GM18907 (cell line): ENCODE measurements around the gene POU2F1.

ENCODE experiments used
- ATAC-seq: cut with Tn5 transposase; IDR thresholded peaks from one replicate; pipeline ENCODE4 v1.9.1; 2021; ENCODE audit warnings: mild to moderate bottlenecking, moderate library complexity; ENCODE audit not compliant: unreplicated experiment

Gene POU2F1

DNA sequence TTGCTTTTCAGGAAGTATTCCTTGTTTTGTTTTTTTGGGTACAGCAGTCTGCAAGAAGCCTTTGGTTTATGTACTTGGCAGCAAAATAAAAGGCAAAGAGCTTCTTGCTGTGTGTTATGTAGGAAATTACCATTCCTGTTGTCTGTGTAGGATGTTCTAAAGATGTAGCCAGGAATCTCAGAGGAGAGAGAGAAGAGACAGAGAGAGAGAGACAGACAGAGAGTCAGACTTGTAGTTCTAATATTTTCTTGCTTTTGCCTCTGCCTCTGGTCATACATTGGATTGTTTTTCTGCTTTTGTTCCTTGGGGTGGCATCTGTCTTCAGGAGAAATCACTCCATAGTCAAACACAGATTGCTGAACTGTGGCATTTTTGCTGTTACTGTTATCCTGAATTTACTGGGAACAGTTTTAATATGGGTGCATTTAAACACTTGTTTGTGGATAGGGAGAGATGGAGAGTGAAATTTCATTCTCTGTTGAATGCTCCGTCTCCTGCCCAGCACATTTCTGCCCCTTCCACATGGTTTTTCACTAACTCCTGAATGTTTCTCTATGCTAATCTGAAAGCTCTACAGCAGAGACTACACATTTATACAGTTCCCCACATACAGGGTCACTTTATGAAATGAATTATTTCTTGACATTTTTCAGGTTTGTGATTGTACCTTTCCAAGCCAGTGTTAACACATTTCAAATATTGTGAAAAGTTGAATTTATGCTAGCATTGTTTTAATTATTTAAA, 49.8 kb downstream of the POU2F1 start:
- ATAC-seq = no peak

DNA sequence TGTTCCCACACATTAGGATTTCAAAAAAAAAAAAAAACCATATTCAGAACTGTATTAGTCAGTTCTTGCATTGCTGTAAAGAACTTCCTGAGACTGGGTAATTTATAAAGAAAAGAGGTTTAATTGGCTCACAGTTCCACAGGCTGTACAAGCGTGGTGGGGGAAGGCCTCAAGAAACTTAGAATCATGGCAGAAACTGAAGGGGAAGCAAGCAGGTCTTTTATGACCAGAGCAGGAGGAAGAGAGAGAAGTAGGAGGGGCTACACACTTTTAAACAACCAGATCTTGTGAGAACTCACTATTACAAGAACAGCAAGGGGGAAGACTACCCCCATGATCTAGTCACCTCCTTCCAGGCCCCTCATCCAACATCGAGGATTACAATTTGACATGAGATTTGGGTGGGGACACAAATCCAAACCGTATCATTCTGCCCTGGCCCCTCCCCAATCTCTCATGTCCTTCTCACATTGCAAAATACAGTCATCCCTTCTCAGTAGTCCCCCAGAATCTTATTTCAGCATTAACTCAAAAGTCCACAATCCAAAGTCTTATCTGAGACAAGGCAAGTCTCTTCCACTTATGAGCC, 51.8 kb downstream of the POU2F1 start:
- no peak for ATAC-seq

DNA sequence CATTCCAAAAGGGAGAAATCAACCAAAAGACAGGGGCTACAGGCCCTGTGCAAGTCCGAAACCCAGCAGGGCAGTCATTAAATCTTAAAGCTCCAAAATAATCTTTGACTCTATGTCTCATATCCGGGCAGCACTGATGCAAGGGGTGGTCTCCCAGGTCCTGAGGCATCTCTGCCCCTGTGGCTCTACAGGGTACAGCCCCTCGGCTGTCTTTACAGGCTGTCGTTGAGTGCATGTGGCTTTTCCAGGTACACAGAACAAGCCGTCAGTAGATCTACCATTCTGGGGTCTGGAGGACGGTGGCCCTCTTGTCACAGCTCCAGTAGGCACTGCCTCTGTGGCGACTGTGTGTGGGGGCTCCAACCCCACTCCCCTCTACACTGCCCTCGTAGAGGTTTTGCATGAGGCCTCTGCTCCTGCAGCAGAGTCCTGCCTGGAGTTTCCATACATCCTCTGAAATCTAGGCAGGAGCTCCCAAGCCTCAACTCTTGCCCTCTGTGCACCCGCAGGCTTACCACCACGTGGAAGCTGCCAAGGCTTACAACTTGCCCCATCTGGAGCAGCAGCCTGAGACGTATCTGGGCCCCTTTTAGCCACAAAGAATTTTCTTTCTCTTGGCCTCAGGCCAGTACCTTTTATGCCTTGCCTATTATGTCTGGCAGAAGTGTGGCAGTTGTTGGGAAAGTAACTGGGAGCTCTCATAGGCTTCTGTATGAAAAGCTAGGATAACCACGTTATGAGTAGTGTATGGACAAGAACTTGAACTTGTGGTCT, 52.5 kb downstream of the POU2F1 start:
- no peak for ATAC-seq

DNA sequence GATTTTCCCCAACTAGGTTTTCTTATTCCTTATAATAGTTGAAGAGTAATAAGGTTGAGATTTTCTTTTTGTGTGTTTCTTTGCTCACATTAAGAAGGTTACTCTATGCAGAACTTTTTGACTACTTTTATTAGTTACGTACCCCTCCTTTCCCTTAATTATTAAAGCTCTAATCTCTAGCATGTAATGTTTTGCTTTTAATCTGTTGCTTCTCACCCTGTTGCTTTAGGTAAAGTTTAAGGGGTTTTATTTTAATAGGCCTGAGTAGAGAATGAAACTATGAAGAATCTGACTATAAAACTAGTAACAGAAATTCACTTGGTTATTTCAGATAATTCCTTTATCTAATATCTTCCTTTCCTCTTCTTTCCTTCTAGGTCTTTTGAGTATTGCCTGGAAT, 53.4 kb downstream of the POU2F1 start:
- no peak for ATAC-seq

DNA sequence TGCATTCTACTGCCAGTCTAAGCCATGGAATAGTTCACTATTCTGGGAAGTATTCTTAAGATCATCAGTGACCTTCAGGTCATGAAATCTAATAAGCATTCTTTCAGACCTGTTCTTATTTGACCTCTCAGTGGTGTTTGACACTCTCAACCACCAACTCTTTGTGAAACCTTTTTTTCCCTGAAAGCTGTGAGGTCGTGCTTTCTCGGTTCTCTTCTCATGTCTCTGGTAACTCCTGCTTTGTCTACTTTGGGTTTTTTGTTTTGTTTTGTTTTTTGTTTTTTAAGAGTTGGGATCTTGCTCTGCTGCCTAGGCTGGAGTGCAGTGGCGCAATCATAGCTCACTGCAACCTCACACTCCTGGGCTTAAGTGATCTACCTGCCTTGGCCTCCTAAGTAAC, 56.3 kb downstream of the POU2F1 start:
- ATAC-seq = peak; percentile 77

DNA sequence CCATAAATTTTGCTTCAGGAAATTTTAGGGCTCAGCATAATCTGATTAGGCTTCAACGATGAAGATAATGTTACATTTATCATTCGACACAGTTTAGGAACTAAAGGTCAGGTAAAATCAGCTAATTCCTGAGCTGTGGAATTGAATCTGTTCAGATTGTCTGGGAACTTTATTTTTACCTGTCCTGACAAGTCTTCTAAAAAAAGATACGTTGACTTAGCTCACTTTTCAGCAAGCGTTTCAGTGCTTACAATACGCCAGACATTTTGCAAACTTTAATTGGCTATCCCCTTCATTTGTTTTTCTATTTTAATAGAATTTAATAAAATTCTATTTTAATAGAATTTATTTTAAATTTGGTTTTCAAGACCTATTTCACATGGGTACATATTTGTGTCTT, 57.8 kb downstream of the POU2F1 start:
- ATAC-seq = no peak

DNA sequence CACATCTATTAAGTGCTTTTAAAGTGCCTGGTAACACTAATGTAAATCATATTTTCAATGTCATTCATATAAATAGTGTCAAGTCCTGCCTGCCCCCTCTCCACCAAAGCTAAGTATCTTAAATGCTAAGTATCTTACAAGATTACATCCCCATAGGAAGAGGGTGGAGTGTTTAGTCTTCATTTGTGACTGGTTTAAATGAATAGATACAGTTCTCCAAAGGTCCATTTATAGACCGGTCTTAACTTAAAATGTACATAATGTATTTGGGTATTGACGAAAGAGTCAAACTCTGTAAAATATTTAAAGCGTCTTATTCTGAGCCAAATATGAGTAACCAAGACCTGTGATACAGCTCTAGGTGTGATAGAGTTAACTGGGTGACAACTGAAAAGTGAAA, 60.2 kb downstream of the POU2F1 start:
- ATAC-seq = no peak

DNA sequence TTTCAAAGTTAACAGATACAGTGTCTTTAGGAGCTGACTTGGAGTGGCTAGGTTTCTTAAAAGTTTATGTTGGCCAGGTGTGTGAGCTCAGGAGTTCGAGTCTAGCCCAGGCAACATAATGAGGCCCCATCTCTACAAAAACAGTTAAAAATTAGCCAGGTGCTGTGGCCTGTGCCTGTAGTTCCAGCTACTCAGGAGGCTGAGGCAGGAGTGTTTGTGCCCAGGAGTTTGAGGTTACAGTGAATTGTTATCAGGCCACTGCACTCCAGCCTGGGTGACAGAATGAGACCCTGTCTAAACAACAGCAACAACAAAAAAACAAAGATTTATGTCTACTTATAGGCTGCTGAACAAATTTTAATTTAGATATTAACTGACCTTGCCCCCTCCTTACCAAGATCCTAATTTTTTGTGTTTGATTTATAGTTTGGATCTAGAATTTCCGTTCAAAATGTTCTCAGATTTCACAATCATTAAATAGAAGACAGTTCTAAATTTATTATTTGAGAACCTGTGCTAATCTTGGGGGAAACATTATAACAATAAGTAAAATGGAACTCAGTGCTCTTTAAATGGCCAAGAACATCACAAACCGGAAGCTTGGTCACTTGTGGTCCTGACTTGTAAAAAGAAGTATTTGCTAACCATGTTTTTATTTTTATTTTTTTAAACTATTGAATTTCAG, 67.8 kb downstream of the POU2F1 start:
- no peak for ATAC-seq

DNA sequence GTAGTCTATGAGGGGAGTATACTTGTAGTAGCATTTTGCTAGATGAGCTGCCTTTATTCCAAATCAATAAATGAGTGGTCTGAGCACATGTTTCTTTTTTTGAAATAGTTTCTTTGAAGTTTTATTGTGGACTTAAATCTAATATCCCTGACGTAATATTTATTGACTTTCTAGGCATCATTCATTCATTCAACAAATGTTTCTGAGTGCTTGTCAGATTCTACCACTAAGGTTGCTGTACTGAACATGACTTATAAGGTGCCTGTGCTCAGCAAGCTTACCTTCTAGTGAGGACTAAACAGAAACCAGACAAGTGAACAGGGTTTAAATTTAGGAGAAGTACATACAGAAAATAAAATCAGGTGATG, 68.4 kb downstream of the POU2F1 start:
- ATAC-seq = no peak

DNA sequence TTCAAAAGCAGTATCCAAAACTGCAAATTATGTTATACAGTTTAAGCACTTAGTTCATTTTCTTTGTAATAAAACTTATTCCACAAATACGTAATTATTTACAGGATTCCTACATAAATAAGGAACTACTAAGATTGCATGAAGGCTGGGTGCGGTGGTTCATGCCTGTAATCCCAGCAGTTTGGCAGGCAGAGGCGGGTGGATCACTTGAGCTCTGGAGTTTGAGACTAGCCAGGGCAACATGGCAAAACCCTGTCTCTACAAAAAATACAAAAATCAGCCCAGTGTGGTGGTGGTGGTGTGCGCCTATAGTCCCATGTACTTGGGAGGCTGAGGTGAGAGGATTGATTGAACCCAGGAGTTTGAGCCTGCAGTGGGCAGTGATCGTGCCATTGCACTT, 69.3 kb downstream of the POU2F1 start:
- ATAC-seq = no peak

DNA sequence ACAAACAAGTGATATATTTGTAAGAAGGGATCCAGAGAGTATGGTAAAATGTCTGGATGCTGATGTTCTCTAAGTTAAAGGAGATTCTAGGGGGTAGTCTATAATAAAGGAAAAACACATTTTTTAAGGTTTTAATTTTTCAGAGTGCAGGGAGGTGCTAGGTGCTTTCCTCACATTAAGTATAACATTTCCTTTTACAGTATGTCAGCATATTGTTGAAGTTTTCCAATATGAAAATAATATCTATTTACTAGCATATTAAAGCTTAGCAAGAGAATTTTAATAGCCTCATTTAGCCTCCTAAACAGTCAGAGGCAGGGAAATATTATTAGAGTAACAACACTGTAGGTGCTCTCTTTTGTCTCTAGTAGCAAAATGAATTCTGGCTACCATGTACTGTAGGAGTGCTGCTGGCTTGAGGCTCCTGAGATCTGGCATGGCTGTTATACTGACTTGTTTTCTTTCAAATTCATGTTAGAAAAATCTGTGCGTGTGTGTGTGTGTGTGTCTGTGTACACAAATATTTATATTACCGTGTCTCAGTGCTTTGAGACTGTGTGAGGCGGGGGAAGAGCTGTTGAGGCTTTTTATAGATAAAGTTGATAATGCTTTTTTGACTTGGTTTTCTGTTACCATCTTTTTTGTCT, 71.0 kb downstream of the POU2F1 start:
- no peak for ATAC-seq

DNA sequence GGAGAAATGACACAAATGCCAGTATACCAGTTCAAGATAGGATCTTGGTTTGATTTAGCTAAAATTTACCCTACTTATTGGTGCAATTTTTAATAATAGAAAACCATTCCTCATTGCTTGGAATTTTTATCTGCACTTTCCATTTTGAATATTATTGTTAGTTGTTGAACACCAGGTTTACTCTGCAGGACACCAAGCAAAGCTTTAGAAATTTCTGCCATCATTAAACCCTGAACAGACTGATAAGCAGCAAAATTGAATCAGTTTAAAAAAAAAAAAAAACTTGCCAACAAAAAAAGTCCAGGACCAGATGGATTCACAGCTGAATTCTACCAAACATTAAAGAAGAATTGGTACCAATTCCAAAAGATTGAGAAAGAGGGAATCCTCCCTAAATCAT, 71.5 kb downstream of the POU2F1 start:
- ATAC-seq = no peak

DNA sequence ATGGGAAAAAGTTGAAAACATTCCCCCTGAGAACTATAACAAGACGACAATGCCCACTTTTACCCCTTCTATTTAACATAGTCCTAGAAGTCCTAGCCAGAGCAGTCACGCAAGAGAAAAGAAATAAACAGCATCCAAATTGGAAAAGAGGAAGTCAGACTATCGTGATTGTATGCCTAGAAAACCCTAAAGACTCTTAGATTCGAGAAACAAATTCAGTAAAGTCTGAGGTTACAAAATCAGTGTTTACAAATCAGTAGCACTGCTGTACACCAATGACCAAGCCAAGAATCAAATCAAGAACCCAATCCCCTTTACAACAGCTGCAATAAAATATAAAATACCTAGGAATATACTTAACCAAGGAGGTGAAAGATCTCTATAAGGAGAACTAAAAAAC, 72.4 kb downstream of the POU2F1 start:
- ATAC-seq = no peak

DNA sequence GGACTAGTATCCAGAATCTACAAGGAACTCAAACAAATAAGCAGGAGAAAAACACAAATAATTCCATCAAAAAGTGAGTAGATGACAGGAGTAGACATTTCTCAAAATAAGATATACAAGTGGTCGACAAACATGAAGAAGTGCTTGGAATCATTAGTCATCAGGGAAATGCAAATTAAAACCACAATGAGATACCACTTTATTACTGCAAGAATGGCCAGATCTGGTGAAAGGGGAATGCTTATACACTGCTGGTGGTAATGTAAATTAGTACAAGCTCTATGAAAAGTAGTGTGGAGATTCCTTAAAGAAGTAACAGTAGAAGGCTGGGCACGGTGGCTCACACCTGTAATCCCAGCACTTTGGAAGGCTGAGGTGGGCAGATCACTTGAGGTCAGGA, 73.8 kb downstream of the POU2F1 start:
- ATAC-seq = no peak

DNA sequence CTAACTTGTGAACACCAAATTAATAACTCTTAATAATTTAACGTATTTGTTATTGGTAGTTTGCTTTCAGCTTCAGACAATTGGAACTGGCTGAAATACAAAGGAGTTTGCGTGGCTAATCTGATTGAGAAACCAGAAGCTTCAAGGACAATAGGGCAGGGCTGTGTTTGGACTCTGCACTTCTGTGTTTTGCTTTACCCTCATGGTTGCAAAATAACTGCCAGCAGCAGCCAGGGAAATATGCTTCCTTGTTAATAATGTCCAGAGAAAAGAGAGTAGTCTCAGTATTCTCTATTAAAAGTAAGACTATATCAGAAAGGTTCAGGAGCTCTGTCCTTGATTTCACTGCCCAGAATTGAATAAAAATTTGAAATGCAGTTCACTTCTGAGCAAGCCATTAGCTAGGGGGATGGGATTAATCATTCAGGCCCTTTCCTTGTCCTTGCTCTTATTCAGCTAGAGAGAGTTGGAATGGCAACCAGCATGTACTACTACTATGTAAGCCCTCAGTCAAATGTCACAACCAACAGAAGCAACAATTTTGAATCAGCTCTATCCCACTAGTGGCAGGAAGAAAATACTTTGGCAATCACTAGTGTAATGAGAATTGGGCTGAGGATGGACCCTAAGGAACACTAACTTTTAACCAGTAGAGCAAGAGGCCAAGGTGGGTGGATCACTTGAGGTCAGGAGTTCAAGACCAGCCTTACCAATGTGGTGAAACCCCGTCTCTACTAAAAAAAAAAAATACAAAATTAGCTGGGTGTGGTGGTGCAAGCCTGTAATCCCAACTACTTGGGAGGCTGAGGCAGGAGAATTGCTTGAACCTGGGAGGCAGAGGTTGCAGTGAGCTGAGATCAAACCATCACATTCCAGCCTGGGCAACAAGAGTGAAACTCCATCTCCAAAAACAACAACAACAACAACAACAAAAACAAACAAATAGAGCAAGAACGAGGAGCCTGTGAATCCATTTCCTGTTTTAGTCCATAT, 76.8 kb downstream of the POU2F1 start:
- ATAC-seq = no peak

DNA sequence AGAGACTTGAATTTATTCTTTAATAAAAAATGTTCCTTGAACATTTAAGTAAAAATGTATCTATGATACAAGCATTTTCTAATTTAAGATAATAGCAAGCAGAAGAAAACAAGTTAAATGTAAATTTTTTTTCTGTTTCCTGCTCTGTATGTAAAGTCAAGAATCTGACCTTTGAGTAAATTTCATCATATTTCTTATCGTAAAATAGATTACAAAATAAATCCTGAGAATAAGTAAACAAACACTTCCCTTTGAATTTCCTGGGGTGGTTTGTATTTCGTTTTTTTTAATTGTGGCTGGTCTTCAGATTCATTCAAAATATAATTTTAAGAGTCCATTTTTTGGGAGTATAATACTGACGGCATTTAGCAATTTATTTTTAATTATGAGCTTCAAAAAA, 77.6 kb downstream of the POU2F1 start:
- ATAC-seq = no peak

DNA sequence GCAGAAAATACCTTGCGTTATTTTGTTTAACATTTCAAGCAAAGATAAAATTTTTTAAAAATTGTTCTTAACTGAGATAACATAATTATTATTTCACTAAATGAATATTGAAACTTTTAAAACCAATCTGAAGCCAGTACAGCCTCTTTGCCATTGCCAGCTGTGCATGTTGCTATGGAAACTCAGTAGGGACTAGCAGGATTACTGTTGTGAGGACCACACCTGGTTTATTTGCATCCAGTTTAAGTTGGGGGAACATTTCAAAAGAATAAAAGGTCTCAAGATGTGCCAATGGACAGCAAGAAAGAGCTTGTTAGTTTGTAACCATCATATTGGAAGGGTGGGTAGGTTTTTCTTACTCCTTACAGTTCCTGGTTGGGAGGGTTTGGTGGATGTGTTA, 80.7 kb downstream of the POU2F1 start:
- ATAC-seq = no peak

DNA sequence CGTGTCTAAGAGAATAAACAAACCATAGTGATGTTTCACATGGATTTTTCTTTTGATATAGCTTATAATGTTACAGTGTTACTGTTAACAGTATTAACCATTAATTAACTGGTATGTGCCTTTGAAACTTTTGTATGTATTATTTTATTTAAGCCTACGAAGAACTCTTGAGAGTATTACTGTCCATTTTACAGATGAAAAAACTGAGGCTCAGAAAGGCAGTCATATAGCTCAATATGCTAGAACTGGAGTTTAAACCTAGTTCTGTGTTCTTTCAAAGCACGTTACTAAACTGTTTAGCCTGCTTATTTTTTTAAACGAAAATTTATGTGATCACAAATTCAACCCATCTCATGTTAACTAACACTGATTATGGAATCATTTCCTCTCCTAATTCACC, 83.5 kb downstream of the POU2F1 start:
- no peak for ATAC-seq

DNA sequence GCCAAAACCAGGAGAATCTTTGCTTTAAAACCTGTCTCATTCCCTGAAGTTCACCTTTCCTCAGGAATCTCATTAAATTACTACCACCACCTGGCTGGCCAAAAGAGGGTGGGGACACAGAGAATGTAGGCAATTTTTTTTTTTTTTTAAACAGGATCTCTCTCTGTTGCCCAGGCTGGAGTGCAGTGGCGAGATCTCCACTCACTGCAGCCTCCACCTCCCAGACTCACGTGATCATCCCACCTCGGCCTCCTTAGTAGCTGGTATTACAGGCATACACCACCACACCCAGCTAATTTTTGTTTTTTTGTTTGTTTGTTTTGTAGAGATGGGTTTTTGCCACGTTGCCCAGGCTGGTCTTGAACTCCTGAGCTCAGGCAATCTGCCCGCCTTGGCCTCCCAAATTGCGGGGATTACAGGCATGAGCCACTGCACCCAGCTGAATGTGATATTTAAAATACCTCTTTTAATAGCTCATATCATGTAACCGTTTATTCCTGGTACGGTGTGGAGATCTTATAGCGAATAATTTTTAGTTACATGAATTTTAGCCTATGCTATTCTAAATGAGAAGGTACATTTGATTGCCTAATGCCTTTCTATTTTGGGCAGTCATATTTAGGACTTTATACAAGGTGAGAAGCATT, 84.5 kb downstream of the POU2F1 start:
- no peak for ATAC-seq
